H1 (cell line): ENCODE data around the gene L3MBTL4. TPM values are rescaled to one million over a fixed set of nuclear protein-coding genes. Genes with fewer than 3 reads are reported as not detected.

Source experiments
- CTCF ChIA-PET: fragments of 300-600 bp; sonication (Branson Sonifier 250); formaldehyde crosslinking; loops from one replicate; lab custom pipeline; 2021; ENCODE audit not compliant: partially characterized antibody; lab: Charles Lee
- POLR2A ChIA-PET: fragments of 300-600 bp; sonication (Branson Sonifier 250); formaldehyde crosslinking; loops from one replicate; lab custom pipeline; 2021; ENCODE audit warnings: inconsistent platforms; ENCODE audit not compliant: partially characterized antibody; lab: Charles Lee
- DNase-seq, 2 experiments: peaks; one replicate each; pipeline versions ENCODE4 v3.0.0 to v3.0.0-alpha.2; 2010 to 2022; ENCODE audit warnings: low spot score in 2 of 2, low read depth in 1 of 2, mixed read lengths in 1 of 2
- FAIRE-seq: peaks from 2 replicates; lab custom pipeline; 2011; peaks lifted over from hg19 to GRCh38; lab: Jason Lieb, UNC
- H2AFZ ChIP-seq: 2 replicates; pipeline ENCODE4 v1.8.1; 2012; ENCODE audit warnings: low read length, inconsistent platforms
- H2AK5ac ChIP-seq: 2 replicates; pipeline ENCODE4 v1.6.1; 2013; ENCODE audit warnings: low read depth, low read length
- H2BK120ac ChIP-seq: replicated peaks from 2 replicates; pipeline ENCODE3; 2013; ENCODE audit warnings: low read depth, low read length, inconsistent platforms
- H2BK12ac ChIP-seq: 2 replicates; pipeline ENCODE4 v1.6.1; 2013; ENCODE audit warnings: low read depth, low read length
- H2BK15ac ChIP-seq: 2 replicates; pipeline ENCODE4 v1.6.1; 2013; ENCODE audit warnings: low read length
- H2BK20ac ChIP-seq: 2 replicates; pipeline ENCODE4 v1.6.1; 2013; ENCODE audit warnings: low read length
- H2BK5ac ChIP-seq: 2 replicates; pipeline ENCODE4 v1.6.1; 2013; ENCODE audit warnings: low read depth, low read length
- H3K14ac ChIP-seq: 2 replicates; pipeline ENCODE4 v1.6.1; 2013; ENCODE audit warnings: inconsistent platforms; ENCODE audit not compliant: insufficient read length
- H3K18ac ChIP-seq: 2 replicates; pipeline ENCODE4 v1.6.1; 2013; ENCODE audit warnings: low read length; ENCODE audit errors: extremely low read depth
- H3K23ac ChIP-seq: 2 replicates; pipeline ENCODE4 v1.6.1; 2013; ENCODE audit warnings: inconsistent platforms; ENCODE audit not compliant: insufficient read length
- H3K23me2 ChIP-seq: 2 replicates; pipeline ENCODE4 v1.6.1; 2013; ENCODE audit warnings: low read depth, low read length
- H3K27ac ChIP-seq: 2 replicates; pipeline ENCODE4 v1.6.1; 2011; ENCODE audit warnings: low read depth, low read length, inconsistent platforms
- H3K27me3 ChIP-seq, 4 experiments: replicated peaks in 1 of 4; 1 replicate in 1 of 4; 2 replicates in 3 of 4; pipeline versions ENCODE4 v1.6.1 to v1.8.1; 2011 to 2013; ENCODE audit warnings: low read length in 3 of 4, mild to moderate bottlenecking in 3 of 4, inconsistent platforms in 2 of 4, mixed read lengths in 2 of 4, moderate library complexity in 1 of 4; ENCODE audit not compliant: control insufficient read depth in 3 of 4, insufficient read depth in 3 of 4; ENCODE audit errors: extremely low read depth in 1 of 4
- H3K36me3 ChIP-seq, 4 experiments: 2 replicates each; pipeline versions ENCODE4 v1.6.1 to v1.8.1; 2011 to 2013; ENCODE audit warnings: mild to moderate bottlenecking in 4 of 4, low read length in 3 of 4, moderate library complexity in 2 of 4, control low read depth in 1 of 4, inconsistent platforms in 1 of 4; ENCODE audit not compliant: insufficient read depth in 4 of 4, control insufficient read depth in 2 of 4
- H3K4ac ChIP-seq: replicated peaks from 2 replicates; pipeline ENCODE3; 2013; ENCODE audit warnings: low read length, low read depth, mixed read lengths, inconsistent platforms; ENCODE audit not compliant: insufficient read length
- H3K4me1 ChIP-seq, 4 experiments: replicated peaks in 1 of 4; 1 replicate in 1 of 4; 2 replicates in 3 of 4; pipeline versions ENCODE4 v1.6.1 to v1.8.1; 2011 to 2013; ENCODE audit warnings: low read length in 3 of 4, inconsistent platforms in 2 of 4, mixed read lengths in 1 of 4; ENCODE audit not compliant: insufficient read depth in 4 of 4, control insufficient read depth in 3 of 4
- H3K4me2 ChIP-seq, 2 experiments: 2 replicates each; pipeline versions ENCODE4 v1.6.1 to v1.8.1; 2011 to 2013; ENCODE audit warnings: low read depth in 2 of 2, low read length in 2 of 2, control low read depth in 1 of 2, inconsistent platforms in 1 of 2, mild to moderate bottlenecking in 1 of 2; ENCODE audit not compliant: insufficient read depth in 1 of 2
- H3K4me3 ChIP-seq, 4 experiments: fragments of 200-600, 300-600 bp in 1 of 4; sonication (generic), shearing (Covaris generic), sonication (Bioruptor Twin) in 1 of 4; 2 replicates each; pipeline versions ENCODE4 v1.5.1 to v1.8.1; 2011 to 2016; ENCODE audit warnings: low read length in 4 of 4, low read depth in 3 of 4, control low read depth in 2 of 4, inconsistent platforms in 2 of 4, mild to moderate bottlenecking in 2 of 4, mixed read lengths in 1 of 4, moderate library complexity in 1 of 4; ENCODE audit not compliant: insufficient read depth in 2 of 4; ENCODE audit errors: extremely low read depth in 1 of 4
- H3K56ac ChIP-seq: replicated peaks from 2 replicates; pipeline ENCODE3; 2013; ENCODE audit warnings: low read depth, mild to moderate bottlenecking, mixed read lengths, low read length, inconsistent platforms; ENCODE audit not compliant: insufficient read length
- H3K79me1 ChIP-seq: 2 replicates; pipeline ENCODE4 v1.6.1; 2013; ENCODE audit warnings: low read depth, low read length, control low read depth
- H3K79me2 ChIP-seq, 2 experiments: 2 replicates each; pipeline versions ENCODE4 v1.6.1 to v1.8.1; 2012 to 2013; ENCODE audit warnings: low read length in 2 of 2, mild to moderate bottlenecking in 2 of 2, inconsistent platforms in 1 of 2; ENCODE audit not compliant: insufficient read depth in 2 of 2, control insufficient read depth in 1 of 2
- H3K9ac ChIP-seq, 4 experiments: replicated peaks in 1 of 4; 1 replicate in 1 of 4; 2 replicates in 3 of 4; pipeline versions ENCODE4 v1.6.1 to v1.8.1; 2011 to 2013; ENCODE audit warnings: low read depth in 3 of 4, low read length in 3 of 4, control low read depth in 2 of 4, mild to moderate bottlenecking in 2 of 4, moderate library complexity in 2 of 4, inconsistent platforms in 1 of 4; ENCODE audit errors: extremely low read depth in 1 of 4
- H3K9me3 ChIP-seq, 2 experiments: 2 replicates each; pipeline versions ENCODE4 v1.6.1 to v1.8.1; 2012 to 2013; ENCODE audit warnings: mild to moderate bottlenecking in 2 of 2, moderate library complexity in 2 of 2, control low read depth in 1 of 2, inconsistent platforms in 1 of 2, low read depth in 1 of 2, low read length in 1 of 2, mixed read lengths in 1 of 2; ENCODE audit not compliant: insufficient read depth in 2 of 2
- H4K20me1 ChIP-seq, 2 experiments: replicated peaks in 1 of 2; 2 replicates each; pipeline versions ENCODE3 to v1.8.1; 2011 to 2013; ENCODE audit warnings: inconsistent platforms in 2 of 2, low read length in 2 of 2, mild to moderate bottlenecking in 1 of 2; ENCODE audit not compliant: insufficient read depth in 2 of 2, control insufficient read depth in 1 of 2
- H4K5ac ChIP-seq: 2 replicates; pipeline ENCODE4 v1.6.1; 2013; ENCODE audit warnings: low read length, low read depth, mixed read lengths, inconsistent platforms; ENCODE audit not compliant: insufficient read length
- H4K8ac ChIP-seq: 2 replicates; pipeline ENCODE4 v1.8.0; 2013; ENCODE audit warnings: mild to moderate bottlenecking, moderate library complexity, low read length, inconsistent platforms; ENCODE audit not compliant: insufficient read depth; ENCODE audit errors: extremely low read depth
- H4K91ac ChIP-seq: replicated peaks from 2 replicates; pipeline ENCODE3; 2013; ENCODE audit warnings: low read length, mixed read lengths, inconsistent platforms; ENCODE audit not compliant: insufficient read length
- BCL11A ChIP-seq, 2 experiments: IDR thresholded peaks; one replicate each; pipeline ENCODE4 v1.6.1; 2011; ENCODE audit warnings: low read depth in 2 of 2, low read length in 2 of 2, mild to moderate bottlenecking in 2 of 2
- GTF2F1 ChIP-seq: IDR thresholded peaks from 2 replicates; pipeline ENCODE4 v1.6.1; 2012; ENCODE audit warnings: low read depth, low read length, improper control_type of control experiment, borderline replicate concordance
- RAD21 ChIP-seq, 2 experiments: IDR thresholded peaks in 1 of 2; conservative IDR thresholded peaks in 1 of 2; 2 replicates each; pipeline ENCODE4 v1.6.1; 2011; ENCODE audit warnings: low read depth in 2 of 2, low read length in 2 of 2, improper control_type of control experiment in 1 of 2, inconsistent platforms in 1 of 2, mild to moderate bottlenecking in 1 of 2, moderate library complexity in 1 of 2
- SRF ChIP-seq: IDR thresholded peaks from 2 replicates; pipeline ENCODE4 v1.6.1; 2011; ENCODE audit warnings: mild to moderate bottlenecking, low read depth, low read length, moderate library complexity
- WGBS, 2 experiments: shearing (Covaris generic) in 1 of 2; methylation state at CpG; one replicate each; pipeline versions ENCODE4 v1.1.6 to v1.1.7; 2013 to 2015; ENCODE audit warnings: low lambda C conversion rate in 2 of 2, mixed read lengths in 2 of 2, inconsistent platforms in 1 of 2, low coverage in 1 of 2, missing lambda C conversion rate in 1 of 2; ENCODE audit not compliant: insufficient replicate concordance in 2 of 2, insufficient coverage in 1 of 2, insufficient read length in 1 of 2; ENCODE audit errors: extremely low coverage in 1 of 2, missing lambda C conversion rate in 1 of 2; 5-methylcytosine and 5-hydroxymethylcytosine counted together
- polyA plus RNA-seq, 7 experiments: library from polyadenylated mRNA; depleted of rRNA in 3 of 7; stranded (reverse) in 5 of 7; unstranded in 2 of 7; fragments of >200 nt in 5 of 7; fragments of 200-250 nt in 2 of 7; gene quantifications; 1 replicate in 5 of 7; 2 replicates in 1 of 7; 4 replicates in 1 of 7; pipeline versions ENCODE4 v1.2.1 to v1.2.3, GENCODE V29; 2011 to 2013; ENCODE audit warnings: missing spikeins in 2 of 7, mixed read lengths in 2 of 7
- total RNA-seq: library from RNA; stranded (reverse); fragmentation: NEBNext Ultra II Directional; extraction: Animal tissue kit (Norgen Biotek cat#: 25700); gene quantifications from 2 replicates; pipeline ENCODE4 v1.2.1, GENCODE V29; 2021

The L3MBTL4 gene
- total and polyA plus RNA-seq, 2 of the 8 experiments (the other 6 are each of a cell fraction or from before 2014, with no cell fraction given), result 1.0 to 2.1 TPM

DNA sequence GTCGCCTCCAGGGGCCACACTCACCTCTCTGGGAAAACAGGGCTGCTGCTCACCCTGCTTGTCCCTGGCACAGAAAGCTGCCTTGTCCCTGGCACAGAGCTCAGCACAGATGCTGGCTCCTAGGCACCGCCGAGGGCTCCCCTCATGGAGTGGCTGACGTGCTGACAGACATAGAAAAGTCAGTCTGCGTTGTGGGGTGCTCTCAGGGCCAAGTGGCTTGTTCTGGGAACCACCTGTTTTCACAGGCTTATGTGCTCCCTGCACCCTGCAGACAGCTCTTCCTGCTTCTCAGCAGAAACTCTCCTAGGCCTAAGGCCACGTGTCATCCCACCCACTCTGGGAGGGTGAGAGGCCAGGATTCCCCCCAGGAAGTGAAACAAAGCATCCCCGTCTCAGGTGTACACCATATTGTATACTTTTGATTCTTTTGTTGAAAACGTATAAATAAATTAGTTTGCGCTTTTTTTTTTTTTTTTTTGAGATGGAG lies 434.7 kb downstream of the L3MBTL4 start:
- H2BK12ac ChIP-seq, result no peak overlapping the region
- CTCF ChIA-PET, result interaction anchor here (1.0 to 1.2 kb wide), 2 partner anchors 33 to 237 kb away, joined by 3 read pairs; no protein-coding TSS in a partner anchor
- no peak overlapping the region for H3K56ac ChIP-seq
- WGBS, 2 experiments, result 79% methylated on average over 7 of the region's 9 CpGs; no CpG with 5 or more reads in 1 of the 2 experiments
- H2AFZ ChIP-seq, result no peak overlapping the region
- H4K8ac ChIP-seq, result no peak overlapping the region
- POLR2A ChIA-PET, result no interaction called here
- H3K36me3 ChIP-seq, result no peaks in the 10 kb centered on the region
- H3K18ac ChIP-seq, result no peak overlapping the region
- peaks cover 0 to 8% (median 3%) of the 10 kb centered on the region in 4 experiments; a peak in 4 of 7 replicates for H3K4me1 ChIP-seq
- H3K79me1 ChIP-seq, result no peaks in the 10 kb centered on the region
- no peak overlapping the region for H2BK120ac ChIP-seq
- H3K23me2 ChIP-seq, result no peaks in the 10 kb centered on the region; the same call in 1 of the 2 replicates
- H4K91ac ChIP-seq, result no peak overlapping the region
- no peak overlapping the region for H3K4me3 ChIP-seq
- H2BK15ac ChIP-seq, result no peak overlapping the region
- no peak for TF ChIP-seq GTF2F1
- peak in 1 of 2 experiments; percentile 10; a peak in 1 of 4 replicates for TF ChIP-seq RAD21 (IDR thresholded peaks at IDR 0.05 in 1 of 2, conservative IDR thresholded peaks at IDR 0.05 in 1 of 2; ENCODE audit: low read depth in 2 of 2, low read length in 2 of 2)
- TF ChIP-seq BCL11A (IDR thresholded peaks at IDR 0.05; ENCODE audit: low read depth in 2 of 2, low read length in 2 of 2), result no peak
- no peak for TF ChIP-seq SRF
- FAIRE-seq (no peak), DNase-seq (peak in 1 of 2 experiments; percentile 45)
- H3K27me3 ChIP-seq, result no peaks in the 10 kb centered on the region
- no peak overlapping the region for H2BK20ac ChIP-seq
- no peak overlapping the region for H3K4me2 ChIP-seq
- no peaks in the 10 kb centered on the region for H3K79me2 ChIP-seq
- no peak overlapping the region for H3K14ac ChIP-seq
- H3K9ac ChIP-seq, result no peak overlapping the region
- H3K4ac ChIP-seq, result no peak overlapping the region
- H4K5ac ChIP-seq, result no peak overlapping the region
- H3K9me3 ChIP-seq, result no peaks in the 10 kb centered on the region
- H3K27ac ChIP-seq, result no peak overlapping the region
- no peak overlapping the region for H3K23ac ChIP-seq
- H2BK5ac ChIP-seq, result 0 out of 2 replicates have a peak overlapping the region, but pooled peaks have one; percentile 46
- no peaks in the 10 kb centered on the region for H4K20me1 ChIP-seq
- no peak overlapping the region for H2AK5ac ChIP-seq
